ENCODE results near the gene NOTCH1.

GRCh38 chr9:136593581-136593980 lies 47.7 kb upstream of the NOTCH1 start:
- TF ChIP-seq CTCF (IDR thresholded peaks at IDR 0.05) (no peak), POLR2A (IDR thresholded peaks at IDR 0.05) (no peak)

All from Peyer's patch (tissue), 4 donors.